Measurements from ENCODE around the gene TTC12.

The TTC12 gene

DNA sequence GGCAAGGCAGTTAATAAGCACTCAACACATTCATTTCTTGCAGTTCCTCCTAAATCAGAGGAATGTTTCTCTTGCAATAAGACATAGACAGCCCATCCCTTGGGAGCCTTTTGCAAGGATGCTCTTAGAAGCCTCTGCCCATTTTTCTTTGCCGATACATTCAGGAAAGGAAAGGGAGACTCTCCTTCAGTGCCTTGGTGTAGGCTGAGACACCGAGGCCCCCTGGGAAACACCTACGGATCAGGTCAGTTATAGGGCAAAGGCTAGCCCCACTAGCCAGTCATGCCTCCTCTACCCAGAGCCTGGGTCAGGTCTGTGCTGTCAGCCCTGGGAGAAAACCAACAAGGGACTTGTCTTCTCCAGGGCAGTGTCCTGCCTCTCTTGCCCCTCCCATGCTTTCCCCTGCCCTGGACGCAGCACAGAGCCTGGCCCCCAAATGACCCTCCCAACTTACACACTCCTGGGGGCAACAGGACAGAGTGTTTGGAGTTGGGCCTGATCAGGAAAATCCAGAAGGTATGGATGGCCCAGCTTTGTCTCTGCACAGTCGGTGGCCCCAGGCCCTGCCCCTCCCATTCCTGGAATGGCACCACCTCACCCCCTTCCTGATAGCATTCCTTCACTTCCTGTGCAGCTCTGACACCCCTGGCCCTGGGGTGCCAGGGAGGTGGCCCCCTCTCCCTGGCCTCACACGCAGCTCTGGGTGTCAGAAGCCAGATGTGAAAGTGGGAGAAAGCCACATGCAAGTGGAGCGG lies 91.5 kb downstream of the TTC12 start:
- no peak for DNase-seq (ENCODE audit: low read depth)

DNA sequence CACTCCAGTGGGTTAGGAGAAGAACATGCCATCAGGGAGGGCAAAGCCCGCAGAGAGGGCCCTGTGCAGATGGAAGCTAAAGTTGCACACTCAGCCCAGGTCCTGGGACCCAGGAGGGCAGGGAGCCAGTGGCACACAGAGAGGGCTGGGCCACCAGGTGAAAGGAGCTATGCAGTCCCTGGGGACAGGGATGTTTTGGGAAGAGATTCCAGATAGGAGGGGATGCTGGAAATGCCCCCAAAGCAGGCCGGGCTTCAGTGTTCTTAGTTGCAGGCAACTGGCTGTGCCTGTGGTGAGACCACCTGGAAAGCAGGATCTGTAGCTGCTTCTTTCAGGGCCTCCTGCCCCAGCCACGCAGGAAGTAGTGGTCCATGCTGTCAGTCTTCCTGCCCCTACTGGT lies 92.8 kb downstream of the TTC12 start:
- DNase-seq (ENCODE audit: low read depth), result no peak

DNA sequence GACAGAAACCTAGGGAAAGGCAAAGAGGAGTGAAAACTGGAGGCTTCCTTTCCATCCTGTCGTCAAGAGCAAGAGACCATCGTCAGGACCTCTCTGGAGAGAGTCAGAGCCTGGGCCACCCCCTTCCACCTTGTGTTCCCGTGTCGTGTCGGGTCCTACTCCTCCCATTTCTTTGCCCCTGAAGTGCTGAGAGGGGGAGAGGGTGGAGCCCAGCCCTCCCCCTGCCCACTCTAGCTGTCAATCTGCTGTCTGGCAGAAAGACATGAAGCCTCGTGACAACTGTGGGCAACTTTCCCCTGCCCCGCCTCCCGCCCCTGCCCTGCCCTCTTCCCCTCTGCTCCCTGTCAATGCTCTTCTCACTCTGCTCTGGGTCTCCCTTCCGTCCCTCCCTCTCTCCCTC lies 93.8 kb downstream of the TTC12 start:
- DNase-seq (ENCODE audit: low read depth), result no peak

DNA sequence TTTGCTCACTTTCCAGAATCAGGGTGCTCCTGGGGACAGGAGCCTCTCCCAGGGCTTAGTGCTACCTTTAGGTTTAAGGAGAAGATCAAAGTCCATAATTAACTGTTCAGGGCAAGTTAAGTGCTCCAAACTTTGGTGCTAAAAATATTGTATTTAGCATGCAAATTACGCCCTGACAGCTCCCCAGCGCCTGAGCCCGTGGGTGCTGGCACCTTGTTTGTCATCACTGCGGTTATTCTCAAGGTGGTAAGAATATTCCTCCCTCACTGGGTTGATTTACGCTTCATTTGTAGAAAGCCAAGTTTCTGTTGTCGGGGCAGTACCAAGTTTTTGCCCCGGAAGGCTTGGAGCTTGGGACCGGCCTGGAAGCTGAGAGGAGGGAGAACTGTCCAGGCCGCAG lies 94.5 kb downstream of the TTC12 start:
- DNase-seq (ENCODE audit: low read depth), result no peak

DNA sequence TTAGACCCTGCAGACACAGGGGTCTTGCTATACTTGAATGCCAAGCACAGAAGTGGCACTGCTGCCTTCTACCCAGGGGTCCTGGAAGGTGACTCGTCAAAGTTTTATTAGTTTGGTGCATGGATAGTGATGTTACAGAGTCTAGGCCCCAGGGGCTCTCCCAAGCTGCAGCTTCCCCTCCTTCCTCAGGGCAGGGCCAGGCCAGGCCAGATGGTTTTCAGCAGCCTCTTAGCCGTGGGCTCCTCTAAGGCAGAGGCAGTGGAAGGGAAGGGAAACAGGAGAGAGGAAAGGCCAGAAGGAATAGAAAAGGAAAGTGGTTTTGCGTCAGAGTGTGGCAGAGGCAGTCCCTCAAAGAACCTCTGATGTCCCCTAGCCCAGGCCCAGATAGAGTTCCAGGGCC lies 95.1 kb downstream of the TTC12 start:
- no peak for DNase-seq (ENCODE audit: low read depth)

DNA sequence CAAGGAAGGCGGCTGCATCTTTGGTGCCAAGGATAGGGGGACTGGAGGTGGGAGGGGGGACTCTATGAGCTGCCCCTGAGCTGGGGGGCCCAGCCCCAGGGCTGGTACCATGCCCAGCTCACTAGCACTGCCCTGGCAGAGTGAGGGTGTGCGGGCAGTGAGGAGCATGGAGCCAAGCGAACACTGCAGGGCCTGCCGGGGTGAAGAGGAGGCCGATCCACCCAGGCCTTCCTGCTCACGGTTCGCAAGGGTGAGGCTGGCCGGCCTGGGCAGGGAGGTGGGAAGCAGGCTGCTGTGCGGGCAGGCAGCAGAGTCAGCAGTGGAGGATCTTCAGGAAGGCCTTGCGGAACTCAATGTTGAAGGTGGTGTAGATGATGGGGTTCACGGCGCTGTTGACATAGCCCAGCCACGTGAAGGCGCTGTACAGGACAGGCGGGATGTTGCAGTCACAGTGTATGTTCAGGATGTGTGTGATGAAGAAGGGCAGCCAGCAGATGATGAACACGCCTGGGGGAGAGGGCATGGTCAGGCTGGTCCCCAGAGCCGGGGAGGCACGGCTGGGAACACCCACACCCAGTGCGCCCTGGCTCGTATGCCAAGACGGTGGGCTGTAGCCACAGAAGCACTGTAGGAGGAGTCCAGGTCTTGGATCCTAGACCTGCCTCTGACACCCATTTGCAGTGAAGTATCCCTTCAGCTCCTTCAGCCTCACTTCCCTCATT lies 96.2 kb downstream of the TTC12 start:
- no peak for DNase-seq (ENCODE audit: low read depth)

GRCh38 chr11:113411536-113411935 lies 97.2 kb downstream of the TTC12 start:
- DNase-seq (ENCODE audit: low read depth), result no peak

DNA sequence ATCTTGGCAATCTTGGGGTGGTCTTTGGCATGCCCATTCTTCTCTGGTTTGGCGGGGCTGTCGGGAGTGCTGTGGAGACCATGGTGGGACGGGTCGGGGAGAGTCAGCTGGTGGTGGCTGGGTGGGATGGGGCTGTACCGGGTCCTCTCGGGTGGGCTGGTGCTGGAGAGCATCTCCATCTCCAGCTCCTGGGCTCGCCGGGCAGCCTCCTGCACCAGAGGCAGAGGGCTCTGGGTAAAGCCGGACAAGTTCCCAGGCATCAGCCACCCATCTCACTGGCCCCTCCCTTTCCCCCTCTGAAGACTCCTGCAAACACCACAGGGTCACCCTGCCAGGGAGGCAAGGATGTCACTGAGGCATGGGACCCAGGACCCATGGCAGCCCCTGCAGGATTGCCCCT lies 98.3 kb downstream of the TTC12 start:
- DNase-seq (ENCODE audit: low read depth), result no peak

GRCh38 chr11:113415343-113415742 lies 101.0 kb downstream of the TTC12 start:
- DNase-seq (ENCODE audit: low read depth), result no peak
